RWPE2 (cell line): ENCODE data around the gene KLC4.
A peak's percentile ranks its signal among the peaks of the same experiment; 100 is the strongest.

Source experiments
- ATAC-seq: fragments of 200-7000 bp; cut with Tn5 transposase; 3 replicates; pipeline ENCODE4 v1.9.1; 2021; ENCODE audit warnings: low read depth
- DNase-seq: peaks from one replicate; pipeline ENCODE4 v3.0.0-alpha.2; 2020; ENCODE audit warnings: low spot score
- H3K27ac ChIP-seq: fragments of 450-650 bp; 2 replicates; pipeline ENCODE4 v1.5.1; 2017; ENCODE audit warnings: mild to moderate bottlenecking; ENCODE audit not compliant: poor library complexity, severe bottlenecking
- H3K27me3 ChIP-seq: fragments of 250-450 bp; sonication (Bioruptor Pico); 2 replicates; pipeline ENCODE4 v1.5.1; 2021; ENCODE audit warnings: mild to moderate bottlenecking, moderate library complexity; ENCODE audit not compliant: insufficient read depth, poor library complexity, severe bottlenecking
- H3K36me3 ChIP-seq: fragments of 250-450 bp; sonication (Bioruptor Pico); 2 replicates; pipeline ENCODE4 v1.5.1; 2020; ENCODE audit warnings: low read depth, mild to moderate bottlenecking, moderate library complexity
- H3K4me1 ChIP-seq: fragments of 250-450 bp; sonication (Bioruptor Pico); 2 replicates; pipeline ENCODE4 v1.5.1; 2021; ENCODE audit warnings: mild to moderate bottlenecking, moderate library complexity; ENCODE audit not compliant: insufficient read depth, poor library complexity, severe bottlenecking
- H3K4me3 ChIP-seq: fragments of 250-450 bp; sonication (Bioruptor Pico); 2 replicates; pipeline ENCODE4 v1.5.1; 2021; ENCODE audit warnings: mild to moderate bottlenecking, moderate library complexity; ENCODE audit not compliant: severe bottlenecking
- H3K9me3 ChIP-seq: fragments of 250-450 bp; sonication (Bioruptor Pico); 2 replicates; pipeline ENCODE4 v1.5.1; 2021; ENCODE audit warnings: mild to moderate bottlenecking, moderate library complexity; ENCODE audit not compliant: severe bottlenecking
- TF ChIP-seq, protein P1 (sequence below): fragments of 450-650 bp; IDR thresholded peaks from one replicate; pipeline ENCODE4 v1.5.1; 2017; ENCODE audit warnings: mild to moderate bottlenecking, moderate library complexity; ENCODE audit not compliant: poor library complexity, severe bottlenecking

KLC4 gene

GRCh38 chr6:43013843-43014433 lies 45.5 kb upstream of the KLC4 start, which contains the start of the genes KLHDC3 and MEA1:
Gene KLHDC3, plus strand, starts transcription at chr6:43014249. Its CDS starts 2,944 bp downstream, at chr6:43017193.
Gene MEA1, minus strand, starts transcription at chr6:43013946. Its CDS starts 133 bp downstream, at chr6:43013813.
- H3K4me1 ChIP-seq: peaks cover 5% of the 10 kb centered on the region
- ATAC-seq (peak; percentile 91), DNase-seq (peak; percentile 98)
- TF ChIP-seq, protein P1, sequence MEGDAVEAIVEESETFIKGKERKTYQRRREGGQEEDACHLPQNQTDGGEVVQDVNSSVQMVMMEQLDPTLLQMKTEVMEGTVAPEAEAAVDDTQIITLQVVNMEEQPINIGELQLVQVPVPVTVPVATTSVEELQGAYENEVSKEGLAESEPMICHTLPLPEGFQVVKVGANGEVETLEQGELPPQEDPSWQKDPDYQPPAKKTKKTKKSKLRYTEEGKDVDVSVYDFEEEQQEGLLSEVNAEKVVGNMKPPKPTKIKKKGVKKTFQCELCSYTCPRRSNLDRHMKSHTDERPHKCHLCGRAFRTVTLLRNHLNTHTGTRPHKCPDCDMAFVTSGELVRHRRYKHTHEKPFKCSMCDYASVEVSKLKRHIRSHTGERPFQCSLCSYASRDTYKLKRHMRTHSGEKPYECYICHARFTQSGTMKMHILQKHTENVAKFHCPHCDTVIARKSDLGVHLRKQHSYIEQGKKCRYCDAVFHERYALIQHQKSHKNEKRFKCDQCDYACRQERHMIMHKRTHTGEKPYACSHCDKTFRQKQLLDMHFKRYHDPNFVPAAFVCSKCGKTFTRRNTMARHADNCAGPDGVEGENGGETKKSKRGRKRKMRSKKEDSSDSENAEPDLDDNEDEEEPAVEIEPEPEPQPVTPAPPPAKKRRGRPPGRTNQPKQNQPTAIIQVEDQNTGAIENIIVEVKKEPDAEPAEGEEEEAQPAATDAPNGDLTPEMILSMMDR: no peak
- no peaks in the 10 kb centered on the region for H3K27me3 ChIP-seq
- H3K27ac ChIP-seq: peak within 1 kb of the TSS; percentile 48
- H3K4me3 ChIP-seq: peak within 1 kb of the TSS; percentile 44
- peaks cover 33% of the 10 kb centered on the region for H3K36me3 ChIP-seq
- no peaks in the 10 kb centered on the region for H3K9me3 ChIP-seq

- H3K27me3 ChIP-seq: no peaks in the 10 kb centered on the region
- no peak for ATAC-seq
- no peak for DNase-seq
- no peaks in the 10 kb centered on the region for H3K9me3 ChIP-seq
- TF ChIP-seq, protein P1: no peak
- H3K4me3 ChIP-seq: peak overlapping the region; percentile 44
- peaks cover 33% of the 10 kb centered on the region for H3K36me3 ChIP-seq
- peak overlapping the region; percentile 48 for H3K27ac ChIP-seq
- H3K4me1 ChIP-seq: peaks cover 5% of the 10 kb centered on the region
Measured at GRCh38 chr6:43014434-43014909, 45.0 kb upstream of the KLC4 start.

GRCh38 chr6:43016176-43016942 lies 43.1 kb upstream of the KLC4 start:
- ATAC-seq (no peak), DNase-seq (no peak)
- TF ChIP-seq, protein P1: no peak
- Histone ChIP-seq H3K4me1 (peaks cover 9% of the 10 kb centered on the region), H3K27me3 (no peaks in the 10 kb centered on the region), H3K36me3 (peaks cover 30% of the 10 kb centered on the region), H3K4me3 (no peak overlapping the region), H3K9me3 (no peaks in the 10 kb centered on the region), H3K27ac (no peak overlapping the region)

DNA sequence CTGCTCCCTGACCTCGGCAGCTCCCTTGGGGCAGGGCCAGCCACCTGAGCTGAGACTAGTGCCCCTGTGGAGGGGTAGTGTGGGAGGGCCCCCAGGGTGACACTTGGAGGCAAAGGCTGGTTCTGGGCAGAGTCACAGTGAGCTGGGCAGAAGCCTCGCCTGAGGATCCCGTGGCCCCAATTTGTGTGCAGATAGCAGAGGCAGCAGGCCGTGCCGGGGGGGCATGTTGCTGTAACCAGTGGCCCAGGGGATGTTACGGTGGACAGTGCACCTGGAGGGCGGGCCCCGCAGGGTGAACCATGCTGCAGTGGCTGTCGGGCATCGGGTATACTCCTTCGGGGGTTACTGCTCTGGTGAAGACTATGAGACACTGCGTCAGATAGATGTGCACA lies 42.5 kb upstream of the KLC4 start:
- TF ChIP-seq, protein P1: no peak
- Histone ChIP-seq H3K36me3 (peaks cover 26% of the 10 kb centered on the region; the same call in 1 of the 2 replicates), H3K4me3 (no peak overlapping the region), H3K27ac (no peak overlapping the region), H3K9me3 (no peaks in the 10 kb centered on the region), H3K4me1 (peaks cover 9% of the 10 kb centered on the region), H3K27me3 (no peaks in the 10 kb centered on the region)
- ATAC-seq (no peak), DNase-seq (no peak)
